GM19468 (cell line): ENCODE measurements around the gene PTPRB.

ENCODE experiments used
- ATAC-seq: cut with Tn5 transposase; IDR thresholded peaks from one replicate; pipeline ENCODE4 v1.9.1; 2021; ENCODE audit warnings: mild to moderate bottlenecking, moderate library complexity, moderate number of reproducible peaks; ENCODE audit not compliant: unreplicated experiment; ENCODE audit errors: extremely low read depth

Gene PTPRB

GRCh38 chr12:70469221-70469820 is 167.9 kb downstream of the PTPRB start:
- no peak for ATAC-seq

- ATAC-seq, result no peak
These were observed 168.5 kb downstream of the PTPRB start for GRCh38 chr12:70468741-70469140.

GRCh38 chr12:70467918-70468733 is 169.1 kb downstream of the PTPRB start:
- no peak for ATAC-seq

- no peak for ATAC-seq
These were observed 169.8 kb downstream of the PTPRB start for GRCh38 chr12:70467476-70467875.

- ATAC-seq, result no peak
These were observed 170.5 kb downstream of the PTPRB start for GRCh38 chr12:70466753-70467152.
